HG03095 (cell line): Measurements from ENCODE around the gene CNTNAP5.
"Not testable (repeated sequence)": the region's sequence is repeated elsewhere in the genome, so short reads cannot be mapped to it uniquely, and the experiment has no call there.

Source experiments
- ATAC-seq: cut with Tn5 transposase; IDR thresholded peaks from one replicate; pipeline ENCODE4 v1.9.1; 2021; ENCODE audit warnings: moderate library complexity; ENCODE audit not compliant: unreplicated experiment

CNTNAP5 gene

GRCh38 chr2:124407836-124408534 lies 382.9 kb downstream of the CNTNAP5 start:
- ATAC-seq: not testable (repeated sequence)

- ATAC-seq: no peak
These were observed 399.0 kb downstream of the CNTNAP5 start for GRCh38 chr2:124424074-124424473.

- no peak for ATAC-seq
These were observed 401.0 kb downstream of the CNTNAP5 start for GRCh38 chr2:124426122-124426521.

GRCh38 chr2:124426625-124427024 lies 401.5 kb downstream of the CNTNAP5 start:
- no peak for ATAC-seq

GRCh38 chr2:124437811-124438210 lies 412.7 kb downstream of the CNTNAP5 start:
- no peak for ATAC-seq

- no peak for ATAC-seq
These were observed 425.4 kb downstream of the CNTNAP5 start for GRCh38 chr2:124450481-124450880.

GRCh38 chr2:124476291-124476690 lies 451.2 kb downstream of the CNTNAP5 start:
- ATAC-seq: no peak

- no peak for ATAC-seq
These were observed 453.7 kb downstream of the CNTNAP5 start for GRCh38 chr2:124478761-124479160.

- ATAC-seq: no peak
These were observed 455.9 kb downstream of the CNTNAP5 start for GRCh38 chr2:124480958-124481357.

- no peak for ATAC-seq
These were observed 457.0 kb downstream of the CNTNAP5 start for GRCh38 chr2:124482044-124482443.

GRCh38 chr2:124482551-124482950 lies 457.5 kb downstream of the CNTNAP5 start:
- ATAC-seq: no peak

GRCh38 chr2:124485659-124486058 lies 460.6 kb downstream of the CNTNAP5 start:
- no peak for ATAC-seq

- no peak for ATAC-seq
These were observed 464.6 kb downstream of the CNTNAP5 start for GRCh38 chr2:124489686-124490085.

GRCh38 chr2:124501575-124502152 lies 476.6 kb downstream of the CNTNAP5 start:
- ATAC-seq: no peak

GRCh38 chr2:124514236-124514635 lies 489.1 kb downstream of the CNTNAP5 start:
- ATAC-seq: no peak

- no peak for ATAC-seq
These were observed 495.9 kb downstream of the CNTNAP5 start for GRCh38 chr2:124520953-124521352.

- ATAC-seq: no peak
These were observed 498.0 kb downstream of the CNTNAP5 start for GRCh38 chr2:124523096-124523495.

- ATAC-seq: no peak
These were observed 499.2 kb downstream of the CNTNAP5 start for GRCh38 chr2:124524155-124524915.

GRCh38 chr2:124526221-124526620 lies 501.1 kb downstream of the CNTNAP5 start:
- no peak for ATAC-seq

GRCh38 chr2:124530203-124530602 lies 505.1 kb downstream of the CNTNAP5 start:
- ATAC-seq: no peak

- no peak for ATAC-seq
These were observed 508.3 kb downstream of the CNTNAP5 start for GRCh38 chr2:124533226-124533954.
